ENCODE data around the gene CACNG4. TPM values are rescaled to one million over a fixed set of nuclear protein-coding genes. Genes with fewer than 3 reads are reported as not detected.

CACNG4 gene
- total RNA-seq, 1 donor from 2014 or later, result 5.1 TPM

DNA sequence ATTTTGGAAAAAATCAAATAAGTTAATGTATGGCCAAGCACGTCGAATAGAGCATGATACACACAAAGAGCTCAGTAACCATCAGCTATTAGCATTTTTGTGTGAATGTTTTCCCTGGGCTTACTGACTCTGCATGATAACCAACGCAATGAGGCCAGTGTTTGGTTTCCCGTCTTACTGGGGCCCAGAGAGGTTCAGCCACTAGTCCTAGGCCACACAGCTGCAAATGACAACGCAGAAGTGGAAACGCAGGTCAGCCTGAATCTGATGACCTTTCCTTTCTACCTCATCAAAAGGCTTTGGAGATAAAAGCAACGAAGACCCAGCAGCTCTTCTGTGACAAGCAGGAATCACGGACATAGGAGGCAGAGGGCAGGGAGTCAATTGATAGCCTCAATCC is 7.2 kb upstream of the CACNG4 start:
- Histone ChIP-seq H3K4me3 (no peak overlapping the region), H3K4me1 (no peaks in the 10 kb centered on the region), H3K27me3 (ENCODE audit: low read depth) (peaks cover 5% of the 10 kb centered on the region), H3K36me3 (no peaks in the 10 kb centered on the region), H3K9me3 (no peaks in the 10 kb centered on the region), H3K27ac (no peak overlapping the region)
- intact Hi-C loops (cut with DNase I), result no loop called here
- TF ChIP-seq, protein P1, sequence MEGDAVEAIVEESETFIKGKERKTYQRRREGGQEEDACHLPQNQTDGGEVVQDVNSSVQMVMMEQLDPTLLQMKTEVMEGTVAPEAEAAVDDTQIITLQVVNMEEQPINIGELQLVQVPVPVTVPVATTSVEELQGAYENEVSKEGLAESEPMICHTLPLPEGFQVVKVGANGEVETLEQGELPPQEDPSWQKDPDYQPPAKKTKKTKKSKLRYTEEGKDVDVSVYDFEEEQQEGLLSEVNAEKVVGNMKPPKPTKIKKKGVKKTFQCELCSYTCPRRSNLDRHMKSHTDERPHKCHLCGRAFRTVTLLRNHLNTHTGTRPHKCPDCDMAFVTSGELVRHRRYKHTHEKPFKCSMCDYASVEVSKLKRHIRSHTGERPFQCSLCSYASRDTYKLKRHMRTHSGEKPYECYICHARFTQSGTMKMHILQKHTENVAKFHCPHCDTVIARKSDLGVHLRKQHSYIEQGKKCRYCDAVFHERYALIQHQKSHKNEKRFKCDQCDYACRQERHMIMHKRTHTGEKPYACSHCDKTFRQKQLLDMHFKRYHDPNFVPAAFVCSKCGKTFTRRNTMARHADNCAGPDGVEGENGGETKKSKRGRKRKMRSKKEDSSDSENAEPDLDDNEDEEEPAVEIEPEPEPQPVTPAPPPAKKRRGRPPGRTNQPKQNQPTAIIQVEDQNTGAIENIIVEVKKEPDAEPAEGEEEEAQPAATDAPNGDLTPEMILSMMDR (IDR thresholded peaks at IDR 0.05), result no peak
- no peak for DNase-seq
- no peak for ATAC-seq

DNA sequence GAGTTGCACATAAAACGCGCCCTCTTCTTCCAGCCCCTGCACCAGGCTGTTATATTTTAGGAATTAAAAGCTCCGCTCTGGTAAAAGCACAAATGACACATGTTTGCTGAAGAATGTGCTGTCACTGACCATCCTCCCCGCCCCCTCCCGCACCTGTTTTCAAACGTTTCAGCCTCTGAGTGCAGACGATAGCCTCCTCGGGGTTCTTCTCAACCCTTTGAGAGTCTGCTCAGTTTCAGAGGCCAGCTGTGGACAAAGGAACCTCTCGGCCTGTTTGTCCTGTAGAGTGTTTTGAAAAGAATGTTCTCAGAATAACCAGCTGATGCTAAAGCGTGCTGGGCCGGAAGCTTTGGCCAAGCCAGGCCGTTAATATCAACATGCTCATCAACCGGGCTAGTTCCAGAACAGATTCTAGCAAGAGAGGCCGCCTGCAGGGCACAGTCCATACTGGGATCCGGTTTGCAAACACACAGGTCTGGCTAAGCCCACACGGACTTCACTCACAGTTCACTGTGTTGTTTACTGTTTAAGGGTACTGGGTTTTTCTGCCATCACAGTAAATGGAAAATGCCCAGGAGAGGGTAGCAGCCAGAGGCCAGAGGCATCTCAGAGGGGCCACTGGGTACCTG is 6.4 kb upstream of the CACNG4 start:
- Histone ChIP-seq H3K4me3 (no peak overlapping the region), H3K36me3 (no peaks in the 10 kb centered on the region), H3K27ac (no peak overlapping the region), H3K27me3 (ENCODE audit: low read depth) (peaks cover 5% of the 10 kb centered on the region), H3K4me1 (no peaks in the 10 kb centered on the region), H3K9me3 (no peaks in the 10 kb centered on the region)
- TF ChIP-seq, protein P1 (IDR thresholded peaks at IDR 0.05), result no peak
- ATAC-seq (peak; percentile 40 to 50), DNase-seq (no peak)
- intact Hi-C loops (cut with DNase I), result no loop called here

DNA sequence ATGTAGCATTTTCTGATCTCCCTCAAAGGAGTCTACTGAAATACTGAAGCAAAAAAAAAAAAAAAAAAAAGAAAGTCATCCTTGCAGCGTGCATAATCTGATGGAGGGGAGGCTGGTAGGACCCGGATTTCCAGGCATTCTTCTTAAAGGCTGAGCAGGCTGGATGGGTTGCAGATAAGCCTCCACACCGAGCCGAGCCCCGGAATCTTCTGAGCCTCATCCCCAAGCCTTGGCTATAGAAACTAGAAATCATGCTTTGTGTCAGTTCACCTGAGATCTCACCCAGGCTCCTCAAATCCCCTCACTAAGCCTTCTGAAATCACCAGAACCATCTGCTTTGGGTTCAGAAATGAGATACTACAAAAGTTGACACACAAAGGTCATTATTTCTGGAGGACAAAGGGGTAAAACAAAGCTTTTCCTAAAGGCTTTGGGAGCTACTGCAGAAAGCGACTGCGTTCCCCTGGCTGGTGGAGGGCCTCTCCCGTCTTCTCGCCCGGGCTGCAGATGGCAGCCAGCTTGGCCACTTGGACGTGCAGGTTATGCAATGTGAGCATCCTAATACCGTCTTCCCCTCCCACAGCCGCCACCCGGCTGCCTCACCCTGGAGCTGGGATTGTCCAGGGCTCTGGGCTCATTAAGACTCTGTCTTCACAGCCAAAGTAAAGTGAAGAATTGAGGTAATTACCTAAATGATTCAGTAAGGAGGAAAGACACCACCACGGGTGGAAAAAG is 4.7 kb upstream of the CACNG4 start:
- Histone ChIP-seq H3K4me3 (no peak overlapping the region), H3K9me3 (no peaks in the 10 kb centered on the region), H3K27ac (no peak overlapping the region), H3K4me1 (no peaks in the 10 kb centered on the region), H3K27me3 (ENCODE audit: low read depth) (peaks cover 15% of the 10 kb centered on the region), H3K36me3 (no peaks in the 10 kb centered on the region)
- DNase-seq, result no peak
- intact Hi-C loops (cut with DNase I), result no loop called here
- ATAC-seq, result no peak
- TF ChIP-seq, protein P1 (IDR thresholded peaks at IDR 0.05), result no peak

DNA sequence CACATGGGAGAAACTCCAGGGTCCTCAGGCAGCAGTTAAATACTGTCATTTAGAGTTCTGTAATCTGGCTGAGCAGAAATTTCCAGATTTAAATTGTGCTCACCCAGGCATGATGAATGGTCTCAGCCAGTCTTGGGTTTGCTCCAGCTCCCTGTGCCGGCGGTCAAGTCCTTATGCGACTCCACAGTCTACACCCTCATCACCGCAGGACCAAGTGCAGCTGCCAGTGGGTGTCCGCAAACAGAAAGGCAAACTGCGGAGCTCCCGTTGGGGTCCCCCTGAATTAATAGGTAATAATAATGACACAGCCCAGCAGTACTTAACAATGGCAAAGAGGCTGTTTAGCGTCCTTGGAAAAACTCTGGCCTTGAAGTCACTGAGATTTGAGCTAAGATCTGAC is 3.9 kb upstream of the CACNG4 start:
- no peaks in the 10 kb centered on the region for H3K36me3 ChIP-seq
- intact Hi-C loops (cut with DNase I), result no loop called here
- peaks cover under 1% of the 10 kb centered on the region for H3K4me1 ChIP-seq
- no peak for DNase-seq
- peaks cover 21% of the 10 kb centered on the region for H3K27me3 ChIP-seq (ENCODE audit: low read depth)
- H3K9me3 ChIP-seq, result no peaks in the 10 kb centered on the region
- TF ChIP-seq, protein P1 (IDR thresholded peaks at IDR 0.05), result no peak
- H3K4me3 ChIP-seq, result no peak overlapping the region
- ATAC-seq, result no peak
- no peak overlapping the region for H3K27ac ChIP-seq

DNA sequence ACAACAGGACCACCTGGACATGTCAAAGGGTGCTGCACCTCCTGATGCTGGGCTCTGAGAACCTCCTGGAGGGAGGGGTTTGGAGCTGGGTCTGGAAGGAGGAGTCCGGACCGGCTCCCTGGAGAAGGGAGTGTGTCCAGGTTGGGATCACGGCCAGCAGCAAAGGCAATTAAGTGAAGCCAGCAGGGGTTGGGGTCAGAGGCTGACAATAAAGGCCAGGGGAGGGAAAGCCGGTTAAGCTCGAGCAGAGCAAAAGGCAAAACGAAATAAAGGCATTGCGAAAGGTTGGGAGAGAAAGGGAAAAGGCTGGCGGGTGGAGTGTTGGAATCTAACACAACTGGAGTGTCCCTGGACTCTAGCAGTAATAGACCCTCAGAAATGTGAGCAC is 992 bp upstream of the CACNG4 start:
- intact Hi-C loops (cut with DNase I), result no loop called here
- Histone ChIP-seq H3K4me3 (no peak overlapping the region), H3K27me3 (ENCODE audit: low read depth) (peaks cover 47% of the 10 kb centered on the region), H3K9me3 (no peaks in the 10 kb centered on the region), H3K36me3 (no peaks in the 10 kb centered on the region), H3K4me1 (peaks cover 9% of the 10 kb centered on the region), H3K27ac (no peak overlapping the region)
- ATAC-seq (no peak), DNase-seq (no peak)
- TF ChIP-seq, protein P1 (IDR thresholded peaks at IDR 0.05), result no peak
